HepG2 (cell line): ENCODE data around the gene ZBED1. TPM values are rescaled to one million over a fixed set of nuclear protein-coding genes. Genes with fewer than 3 reads are reported as not detected.

Experiments
- ATAC-seq: fragments of 200-7000 bp; cut with Tn5 transposase; 3 replicates; pipeline ENCODE4 v1.9.1; 2020; ENCODE audit warnings: mild to moderate bottlenecking, moderate library complexity
- BruUV-seq: library from RNA; stranded (reverse); fragments of 400-500 nt; replicated peaks from 2 replicates; lab custom pipeline; 2021; lab: Mats Ljungman, UMichigan
- CTCF ChIA-PET: fragments of 300-600 bp; formaldehyde crosslinking; extraction: SDS; loops from one replicate; lab custom pipeline; 2021; ENCODE audit warnings: low total read pairs, inconsistent platforms, low intra/inter-chr PET ratio; lab: Yijun Ruan, JAX
- POLR2A ChIA-PET: fragments of 350-600 bp; sonication (Branson Sonifier 250); formaldehyde crosslinking; loops from one replicate; lab custom pipeline; 2020; ENCODE audit warnings: antibody characterized with exemption, inconsistent platforms; lab: Yijun Ruan, JAX
- DNase-seq: peaks from one replicate; pipeline ENCODE4 v3.0.0-alpha.2; 2015; ENCODE audit warnings: low spot score
- FAIRE-seq: peaks from 3 replicates; lab custom pipeline; 2011; peaks lifted over from hg19 to GRCh38; lab: Jason Lieb, UNC
- H2AFZ ChIP-seq: one replicate; pipeline ENCODE4 v1.6.1; 2011; ENCODE audit warnings: low read length, inconsistent platforms
- H3K27ac ChIP-seq: fragments of 300-600 bp; 3 replicates; pipeline ENCODE4 v1.8.0; 2011; ENCODE audit warnings: mixed run types, mild to moderate bottlenecking, mixed read lengths, low read length, inconsistent platforms; ENCODE audit not compliant: insufficient read depth; ENCODE audit errors: extremely low read length
- H3K27me3 ChIP-seq, 2 experiments: fragments of 200-600 bp in 1 of 2; 2 replicates in 1 of 2; 3 replicates in 1 of 2; pipeline versions ENCODE4 v1.6.0 to v1.8.0; 2011; ENCODE audit warnings: low read length in 2 of 2, mild to moderate bottlenecking in 2 of 2, moderate library complexity in 2 of 2, inconsistent platforms in 1 of 2; ENCODE audit not compliant: insufficient read depth in 2 of 2, control insufficient read depth in 1 of 2
- H3K36me3 ChIP-seq, 2 experiments: fragments of 200-600 bp in 1 of 2; replicated peaks in 1 of 2; 2 replicates in 1 of 2; 3 replicates in 1 of 2; pipeline versions ENCODE4 v1.5.1 to v1.8.0; 2011; ENCODE audit warnings: low read length in 2 of 2, inconsistent platforms in 1 of 2; ENCODE audit not compliant: insufficient read depth in 2 of 2, control insufficient read depth in 1 of 2
- H3K4me1 ChIP-seq: 2 replicates; pipeline ENCODE4 v1.5.1; 2012; ENCODE audit warnings: low read length, inconsistent platforms; ENCODE audit not compliant: insufficient read depth
- H3K4me2 ChIP-seq: 2 replicates; pipeline ENCODE4 v1.6.0; 2011; ENCODE audit warnings: low read depth, low read length, inconsistent platforms
- H3K4me3 ChIP-seq, 3 experiments: fragments of 200-600 bp in 1 of 3; sonication (generic), shearing (Covaris generic) in 1 of 3; replicated peaks in 1 of 3; 2 replicates each; pipeline ENCODE4 v1.5.1; 2011 to 2016; ENCODE audit warnings: low read length in 3 of 3, inconsistent platforms in 2 of 3, low read depth in 2 of 3, mild to moderate bottlenecking in 2 of 3, control low read depth in 1 of 3, mixed read lengths in 1 of 3; ENCODE audit not compliant: insufficient read depth in 1 of 3
- H3K79me2 ChIP-seq: one replicate; pipeline ENCODE4 v1.6.1; 2011; ENCODE audit warnings: low read length, inconsistent platforms; ENCODE audit not compliant: insufficient read depth
- H3K9ac ChIP-seq: 2 replicates; pipeline ENCODE4 v1.6.0; 2011; ENCODE audit warnings: mild to moderate bottlenecking, low read depth, low read length, inconsistent platforms; ENCODE audit not compliant: insufficient read depth
- H3K9me3 ChIP-seq: 2 replicates; pipeline ENCODE4 v1.5.1; 2012; ENCODE audit warnings: mild to moderate bottlenecking, low read length
- H4K20me1 ChIP-seq: 2 replicates; pipeline ENCODE4 v1.6.0; 2011; ENCODE audit warnings: inconsistent platforms, mild to moderate bottlenecking, low read length, moderate library complexity; ENCODE audit not compliant: insufficient read depth
- ATF7-NPFF ChIP-seq: sonication (generic); formaldehyde crosslinking; IDR thresholded peaks from 2 replicates; pipeline ENCODE4 v1.8.1; 2023; ENCODE audit warnings: mild to moderate bottlenecking, low read depth, missing genetic modification reagents, moderate library complexity
- CCDC6 ChIP-seq: sonication (generic); formaldehyde crosslinking; IDR thresholded peaks from 2 replicates; pipeline ENCODE4 v1.8.1; 2022; ENCODE audit warnings: mild to moderate bottlenecking, missing genetic modification reagents, moderate library complexity
- E2F1 ChIP-seq: sonication (generic); formaldehyde crosslinking; IDR thresholded peaks from 2 replicates; pipeline ENCODE4 v1.5.0; 2020; ENCODE audit warnings: missing genetic modification reagents
- EEA1 ChIP-seq: sonication (generic); formaldehyde crosslinking; IDR thresholded peaks from 2 replicates; pipeline ENCODE4 v1.5.1; 2020; ENCODE audit warnings: mild to moderate bottlenecking, missing genetic modification reagents, borderline replicate concordance
- KAT7 ChIP-seq: IDR thresholded peaks from 2 replicates; pipeline ENCODE4 v1.6.1; 2018; ENCODE audit warnings: borderline replicate concordance, missing compliant biosample characterization
- NFIC ChIP-seq: IDR thresholded peaks from 2 replicates; pipeline ENCODE4 v1.6.1; 2012; ENCODE audit warnings: mild to moderate bottlenecking, low read length, inconsistent platforms
- NR2F1 ChIP-seq, 2 experiments: fragments of 450-650 bp in 1 of 2; formaldehyde crosslinking in 1 of 2; IDR thresholded peaks; 2 replicates each; pipeline versions ENCODE4 v1.5.0 to v1.6.1; 2016 to 2020; ENCODE audit warnings: mild to moderate bottlenecking in 1 of 2, missing compliant biosample characterization in 1 of 2, missing genetic modification reagents in 1 of 2, moderate library complexity in 1 of 2
- SOX13 ChIP-seq, 3 experiments: fragments of 450-650 bp in 1 of 3; sonication (generic) in 1 of 3; formaldehyde crosslinking in 1 of 3; IDR thresholded peaks in 2 of 3; conservative IDR thresholded peaks in 1 of 3; 2 replicates each; pipeline versions ENCODE4 v1.5.0 to v1.6.1; 2016 to 2020; ENCODE audit warnings: antibody characterized with exemption in 1 of 3, mild to moderate bottlenecking in 1 of 3, missing compliant biosample characterization in 1 of 3, missing genetic modification reagents in 1 of 3, moderate library complexity in 1 of 3
- ZNF329 ChIP-seq: sonication (generic); formaldehyde crosslinking; IDR thresholded peaks from 2 replicates; pipeline ENCODE4 v1.9.0; 2021; ENCODE audit warnings: low read depth, mild to moderate bottlenecking, missing genetic modification reagents
- ZNF382 ChIP-seq: sonication (generic); formaldehyde crosslinking; IDR thresholded peaks from 2 replicates; pipeline ENCODE4 v1.5.0; 2020; ENCODE audit warnings: missing genetic modification reagents, mild to moderate bottlenecking, borderline replicate concordance
- ZNF460 ChIP-seq: sonication (generic); formaldehyde crosslinking; IDR thresholded peaks from 2 replicates; pipeline ENCODE4 v1.5.1; 2020; ENCODE audit warnings: missing genetic modification reagents, mild to moderate bottlenecking, borderline replicate concordance
- ZNF770 ChIP-seq: sonication (generic); formaldehyde crosslinking; IDR thresholded peaks from 2 replicates; pipeline ENCODE4 v1.5.0; 2020; ENCODE audit warnings: mild to moderate bottlenecking, missing genetic modification reagents
- ZSCAN25 ChIP-seq: sonication (generic); formaldehyde crosslinking; IDR thresholded peaks from 2 replicates; pipeline ENCODE4 v1.8.0; 2022; ENCODE audit warnings: mild to moderate bottlenecking, missing genetic modification reagents
- WGBS: methylation state at CpG from one replicate; pipeline ENCODE4 v1.1.6; 2017; ENCODE audit warnings: low lambda C conversion rate; 5-methylcytosine and 5-hydroxymethylcytosine counted together
- in situ Hi-C: cut with HindIII; loops from 2 replicates; pipeline ENCODE4 v1.10.0; 2017; ENCODE audit warnings: low pct_unique_long_range_greater_than_20kb; ENCODE audit not compliant: extremely low pct_ligation_motif_present
- intact Hi-C: fragments of 100-400 bp; cut with micrococcal nuclease; formaldehyde crosslinking; loops from one replicate; pipeline ENCODE4 v1.10.0; 2022; ENCODE audit not compliant: unreplicated experiment
- polyA plus RNA-seq, 8 experiments: library from polyadenylated mRNA; depleted of rRNA in 3 of 8; stranded (reverse) in 7 of 8; unstranded in 1 of 8; fragments of >200 nt; fragmentation: Illumina TruSeq in 4 of 8; extraction: Trizol in 4 of 8; gene quantifications; 2 replicates each; pipeline versions ENCODE4 v1.2.1 to v1.2.3, GENCODE V29; 2011 to 2016; ENCODE audit warnings: low read depth in 4 of 8, missing spikeins in 1 of 8, mixed read lengths in 1 of 8; ENCODE audit not compliant: insufficient read depth in 1 of 8
- total RNA-seq, 5 experiments: library from RNA; depleted of rRNA; stranded (reverse); fragments of >200 nt; fragmentation: Illumina TruSeq; extraction: Trizol; gene quantifications; 2 replicates each; pipeline ENCODE4 v1.2.3, GENCODE V29; 2016; ENCODE audit warnings: low read depth in 1 of 5

The ZBED1 gene
- total and polyA plus RNA-seq, 2 of the 13 experiments (the other 11 are each of a cell fraction or from before 2014, with no cell fraction given), result 20.0 to 29.8 TPM

GRCh38 chrX:2500091-2500802 is 529 bp downstream of the ZBED1 start (continued):
- no peak for TF ChIP-seq E2F1 (CRISPR knock-in tag)
- TF ChIP-seq SOX13 (IDR thresholded peaks at IDR 0.05), result no peak
- TF ChIP-seq SOX13 (CRISPR knock-in tag; conservative IDR thresholded peaks at IDR 0.05 in 1 of 2, IDR thresholded peaks at IDR 0.05 in 1 of 2), result 0 out of 4 replicates have a peak, but pooled peaks of 1 of the 2 experiments have one; percentile 3
- TF ChIP-seq ZSCAN25 (CRISPR knock-in tag), result peak; percentile 31; the same call in 1 of the 2 replicates
- TF ChIP-seq ATF7-NPFF (CRISPR knock-in tag), result 0 out of 2 replicates have a peak, but pooled peaks have one; percentile 37
- 0 out of 2 replicates have a peak, but pooled peaks have one; percentile 56 for TF ChIP-seq EEA1 (CRISPR knock-in tag)
- TF ChIP-seq, all 625 proteins: peak for 62

- no peak for DNase-seq
- ChIA-PET POLR2A (no interaction called here), CTCF (no interaction called here)
- H3K4me2 ChIP-seq, result peak overlapping the region; percentile 87
- no peak for FAIRE-seq
- H2AFZ ChIP-seq, result no peak overlapping the region
- no peaks in the 10 kb centered on the region; a peak in 1 of 5 replicates for H3K27me3 ChIP-seq
- H3K27ac ChIP-seq, result peak overlapping the region; percentile 92
- 7% methylated on average over 7 of the region's 8 CpGs for WGBS
- in situ Hi-C loops, result no loop called here
- BruUV-seq, result no TSS peak
- H3K4me3 ChIP-seq, result peak overlapping the region; percentile 87 to 99 (median 91)
- H4K20me1 ChIP-seq, result no peaks in the 10 kb centered on the region
- peaks cover 47% of the 10 kb centered on the region for H3K79me2 ChIP-seq
- ATAC-seq, result no peak
- H3K36me3 ChIP-seq, result peaks cover 2 to 4% of the 10 kb centered on the region in 2 experiments; a peak in 2 of 5 replicates
- peak overlapping the region; percentile 89 for H3K9ac ChIP-seq
- intact Hi-C loops, result loop anchor here (5.0 kb wide), 1 partner anchor 97 kb away; no protein-coding TSS in a partner anchor
- no peaks in the 10 kb centered on the region for H3K9me3 ChIP-seq
- H3K4me1 ChIP-seq, result peaks cover 55% of the 10 kb centered on the region
- TF ChIP-seq KAT7 (CRISPR knock-in tag), result peak; percentile 30; the same call in 1 of the 2 replicates
- peak; percentile 85 for TF ChIP-seq ZNF770 (CRISPR knock-in tag)
- TF ChIP-seq NFIC, result no peak
- TF ChIP-seq CCDC6 (CRISPR knock-in tag), result 0 out of 2 replicates have a peak, but pooled peaks have one; percentile 9
- TF ChIP-seq ZNF329 (CRISPR knock-in tag), result no peak
- TF ChIP-seq ZNF382 (CRISPR knock-in tag), result no peak
- TF ChIP-seq NR2F1 (CRISPR knock-in tag; IDR thresholded peaks at IDR 0.05), result no peak
- TF ChIP-seq ZNF460 (CRISPR knock-in tag), result peak; percentile 35; the same call in 1 of the 2 replicates
Observed at GRCh38 chrX:2499507-2499906, 1.3 kb downstream of the ZBED1 start.
